GM12892 (cell line): Measurements from ENCODE around the gene LRMDA.

Experiments
- POLR2A ChIP-seq: IDR thresholded peaks from 2 replicates; pipeline ENCODE4 v1.6.1; 2011; ENCODE audit warnings: low read depth, low read length, control low read depth
- POLR2AphosphoS5 ChIP-seq: IDR thresholded peaks from 2 replicates; pipeline ENCODE4 v1.6.1; 2011; ENCODE audit warnings: low read depth, low read length, control low read depth
- TAF1 ChIP-seq: IDR thresholded peaks from 2 replicates; pipeline ENCODE4 v1.6.1; 2011; ENCODE audit warnings: low read depth, mild to moderate bottlenecking, control low read depth, low read length, borderline replicate concordance

GRCh38 chr10:76411729-76412435 is 980.5 kb downstream of the LRMDA start:
- TF ChIP-seq POLR2AphosphoS5 (no peak), TAF1 (no peak), POLR2A (no peak)
